ENCODE measurements around the gene DDX59. TPM values are rescaled to one million over a fixed set of nuclear protein-coding genes. Genes with fewer than 3 reads are reported as not detected.
A peak's percentile ranks its signal among the peaks of the same experiment; 100 is the strongest.

Gene DDX59
- total RNA-seq, 1 donor = 20.3 TPM

GRCh38 chr1:200646515-200646914 is 23.2 kb downstream of the DDX59 start:
- TF ChIP-seq CTCF (IDR thresholded peaks at IDR 0.05; ENCODE audit: insufficient read depth, low read length) = no peak
- DNase-seq (ENCODE audit: low read depth) = no peak
- no peak overlapping the region for H3K4me3 ChIP-seq (ENCODE audit: low read depth, low read length)

GRCh38 chr1:200644021-200644420 is 25.7 kb downstream of the DDX59 start:
- no peak overlapping the region for H3K4me3 ChIP-seq (ENCODE audit: low read depth, low read length)
- DNase-seq (ENCODE audit: low read depth) = no peak
- no peak for TF ChIP-seq CTCF (IDR thresholded peaks at IDR 0.05; ENCODE audit: insufficient read depth, low read length)

GRCh38 chr1:200642481-200642880 is 27.2 kb downstream of the DDX59 start:
- H3K4me3 ChIP-seq (ENCODE audit: low read depth, low read length) = no peak overlapping the region
- DNase-seq (ENCODE audit: low read depth) = peak; percentile 32
- no peak for TF ChIP-seq CTCF (IDR thresholded peaks at IDR 0.05; ENCODE audit: insufficient read depth, low read length)

- no peak for TF ChIP-seq CTCF (IDR thresholded peaks at IDR 0.05; ENCODE audit: insufficient read depth, low read length)
- DNase-seq (ENCODE audit: low read depth) = peak; percentile 85
- H3K4me3 ChIP-seq (ENCODE audit: low read depth, low read length) = no peak overlapping the region
Measured at GRCh38 chr1:200640963-200641401, 28.7 kb downstream of the DDX59 start.

- TF ChIP-seq CTCF (IDR thresholded peaks at IDR 0.05; ENCODE audit: insufficient read depth, low read length) = no peak
- no peak for DNase-seq (ENCODE audit: low read depth)
- no peak overlapping the region for H3K4me3 ChIP-seq (ENCODE audit: low read depth, low read length)
Measured at GRCh38 chr1:200640373-200640962, 29.2 kb downstream of the DDX59 start.

GRCh38 chr1:200638073-200638472 is 31.6 kb downstream of the DDX59 start:
- peak; percentile 4 for TF ChIP-seq CTCF (IDR thresholded peaks at IDR 0.05; ENCODE audit: insufficient read depth, low read length)
- H3K4me3 ChIP-seq (ENCODE audit: low read depth, low read length) = no peak overlapping the region
- no peak for DNase-seq (ENCODE audit: low read depth)

- no peak for DNase-seq (ENCODE audit: low read depth)
- TF ChIP-seq CTCF (IDR thresholded peaks at IDR 0.05; ENCODE audit: insufficient read depth, low read length) = no peak
- no peak overlapping the region for H3K4me3 ChIP-seq (ENCODE audit: low read depth, low read length)
Measured at GRCh38 chr1:200636681-200637080, 33.0 kb downstream of the DDX59 start.

Data from fibroblast of the aortic adventitia (primary cell).